ENCODE data around the gene TUBGCP6.

GRCh38 chr22:50252082-50253045 is 7.5 kb upstream of the TUBGCP6 start:
- TF ChIP-seq POLR2A (IDR thresholded peaks at IDR 0.05; ENCODE audit: low read depth, low read length) (no peak), SPI1 (IDR thresholded peaks at IDR 0.05; ENCODE audit: low read depth, low read length) (no peak)
